ENCODE measurements around the gene GABRD. TPM values are rescaled to one million over a fixed set of nuclear protein-coding genes. Genes with fewer than 3 reads are reported as not detected.
A peak's percentile ranks its signal among the peaks of the same experiment; 100 is the strongest.

GABRD gene
- total and polyA plus RNA-seq, 2 donors from 2014 or later: 0.63 to 1.1 TPM

- no peak for FAIRE-seq
- Histone ChIP-seq H3K9ac (ENCODE audit: low read length in 3 of 3) (no peak overlapping the region), H3K27ac (ENCODE audit: low read depth in 2 of 2, low read length in 2 of 2) (no peak overlapping the region), H3K27me3 (ENCODE audit: control insufficient read depth, insufficient read depth, low read length) (peaks cover 5% of the 10 kb centered on the region), H3K9me3 (ENCODE audit: control insufficient read depth in 2 of 3, insufficient read depth in 1 of 3, low read length in 3 of 3) (no peaks in the 10 kb centered on the region), H3K4me1 (ENCODE audit: control insufficient read depth in 2 of 3, insufficient read depth in 2 of 3, low read depth in 1 of 3, low read length in 3 of 3) (peaks cover 0 to 10% (median 0%) of the 10 kb centered on the region in 3 donors), H3K36me3 (ENCODE audit: control insufficient read depth in 2 of 3, insufficient read depth in 3 of 3, low read length in 3 of 3) (no peaks in the 10 kb centered on the region), H3K4me3 (ENCODE audit: low read length in 3 of 3) (no peak overlapping the region)
- no peak for DNase-seq
- intact Hi-C loops (cut with DNase I): no loop called here
- TF ChIP-seq CTCF (IDR thresholded peaks at IDR 0.05; ENCODE audit: borderline replicate concordance, extremely low read depth, insufficient read depth): no peak
Measured at GRCh38 chr1:2024451-2024850, 5.3 kb downstream of the GABRD start.

- H3K36me3 ChIP-seq (ENCODE audit: control insufficient read depth in 2 of 3, insufficient read depth in 3 of 3, low read length in 3 of 3): no peaks in the 10 kb centered on the region
- H3K4me3 ChIP-seq (ENCODE audit: low read length in 3 of 3): no peak overlapping the region
- FAIRE-seq (no peak), DNase-seq (no peak)
- H3K27ac ChIP-seq (ENCODE audit: low read depth in 2 of 2, low read length in 2 of 2): no peak overlapping the region
- H3K9me3 ChIP-seq (ENCODE audit: control insufficient read depth in 2 of 3, insufficient read depth in 1 of 3, low read length in 3 of 3): no peaks in the 10 kb centered on the region
- peaks cover 0 to 10% (median 0%) of the 10 kb centered on the region in 3 donors for H3K4me1 ChIP-seq (ENCODE audit: control insufficient read depth in 2 of 3, insufficient read depth in 2 of 3, low read depth in 1 of 3, low read length in 3 of 3)
- TF ChIP-seq CTCF (IDR thresholded peaks at IDR 0.05; ENCODE audit: borderline replicate concordance, extremely low read depth, insufficient read depth): no peak
- intact Hi-C loops (cut with DNase I): no loop called here
- H3K9ac ChIP-seq (ENCODE audit: low read length in 3 of 3): no peak overlapping the region
- H3K27me3 ChIP-seq (ENCODE audit: control insufficient read depth, insufficient read depth, low read length): peaks cover 5% of the 10 kb centered on the region
Measured at GRCh38 chr1:2024887-2025286, 5.7 kb downstream of the GABRD start.

- Histone ChIP-seq H3K9ac (ENCODE audit: low read length in 3 of 3) (no peak overlapping the region), H3K36me3 (ENCODE audit: control insufficient read depth in 2 of 3, insufficient read depth in 3 of 3, low read length in 3 of 3) (no peaks in the 10 kb centered on the region), H3K9me3 (ENCODE audit: control insufficient read depth in 2 of 3, insufficient read depth in 1 of 3, low read length in 3 of 3) (no peaks in the 10 kb centered on the region), H3K27me3 (ENCODE audit: control insufficient read depth, insufficient read depth, low read length) (peaks cover 3% of the 10 kb centered on the region), H3K4me3 (ENCODE audit: low read length in 3 of 3) (no peak overlapping the region), H3K4me1 (ENCODE audit: control insufficient read depth in 2 of 3, insufficient read depth in 2 of 3, low read depth in 1 of 3, low read length in 3 of 3) (peaks cover 0 to 10% (median 0%) of the 10 kb centered on the region in 3 donors), H3K27ac (ENCODE audit: low read depth in 2 of 2, low read length in 2 of 2) (peak overlapping the region in 1 of 2 donors; percentile 43)
- intact Hi-C loops (cut with DNase I): no loop called here
- FAIRE-seq (no peak), DNase-seq (peak; percentile 54 to 84 (median 67))
- no peak for TF ChIP-seq CTCF (IDR thresholded peaks at IDR 0.05; ENCODE audit: borderline replicate concordance, extremely low read depth, insufficient read depth)
Measured at GRCh38 chr1:2025491-2025981, 6.4 kb downstream of the GABRD start.
